Kidney epithelial cell (primary cell): ENCODE data around the gene ZNF182. TPM values are rescaled to one million over a fixed set of nuclear protein-coding genes. Genes with fewer than 3 reads are reported as not detected.
"Not testable (repeated sequence)": the region's sequence is repeated elsewhere in the genome, so short reads cannot be mapped to it uniquely, and the experiment has no call there.

Source experiments
- DNase-seq: peaks from one replicate; pipeline ENCODE4 v3.0.0-alpha.2; 2010; ENCODE audit warnings: low read depth
- H3K27me3 ChIP-seq: 2 replicates; pipeline ENCODE4 v1.6.0; 2011; ENCODE audit warnings: low read length; ENCODE audit not compliant: control insufficient read depth, insufficient read depth
- H3K36me3 ChIP-seq: 2 replicates; pipeline ENCODE4 v1.5.1; 2011; ENCODE audit warnings: low read length; ENCODE audit not compliant: control insufficient read depth, insufficient read depth
- H3K4me3 ChIP-seq: 2 replicates; pipeline ENCODE4 v1.5.1; 2011; ENCODE audit warnings: low read depth, mild to moderate bottlenecking, control low read depth, low read length
- CTCF ChIP-seq: IDR thresholded peaks from 2 replicates; pipeline ENCODE4 v1.5.1; 2011; ENCODE audit warnings: mild to moderate bottlenecking, moderate library complexity, low read length, control low read depth, inconsistent platforms; ENCODE audit not compliant: insufficient read depth, poor library complexity, severe bottlenecking
- total RNA-seq: library from RNA; depleted of rRNA; stranded (reverse); fragments of >200 nt; gene quantifications from 2 replicates; pipeline ENCODE4 v1.2.3, GENCODE V29; 2015

The ZNF182 gene
- total RNA-seq, 1 donor from 2014 or later: 3.3 TPM

DNA sequence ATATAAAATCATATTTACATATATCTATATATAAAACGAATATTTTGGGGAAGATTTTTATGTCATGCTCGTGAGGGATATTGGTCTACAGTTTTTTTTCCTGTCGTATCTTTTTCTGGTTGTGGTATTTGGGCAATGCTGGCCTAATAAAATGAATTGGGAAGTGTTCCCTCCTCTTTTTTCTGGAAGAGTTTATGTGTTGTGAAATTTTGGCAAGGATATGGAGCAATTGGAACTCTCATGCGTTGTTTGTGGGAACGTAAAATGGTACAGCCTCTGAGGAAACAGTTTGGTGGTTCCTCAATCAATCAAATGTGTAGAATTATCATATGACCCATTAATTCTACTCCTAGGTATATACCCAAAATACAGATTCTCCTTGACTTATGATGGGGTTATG is 69.8 kb downstream of the ZNF182 start:
- H3K36me3 ChIP-seq: no peaks in the 10 kb centered on the region
- H3K27me3 ChIP-seq: no peaks in the 10 kb centered on the region
- H3K4me3 ChIP-seq: no peak overlapping the region
- TF ChIP-seq CTCF: no peak
- no peak for DNase-seq

- H3K4me3 ChIP-seq, DNase-seq, H3K27me3 ChIP-seq, H3K36me3 ChIP-seq: not testable (repeated sequence)
Observed at GRCh38 chrX:47931970-47932369, 71.8 kb downstream of the ZNF182 start.

GRCh38 chrX:47927212-47927611 is 76.6 kb downstream of the ZNF182 start:
- H3K27me3 ChIP-seq: no peaks in the 10 kb centered on the region
- TF ChIP-seq CTCF: no peak
- H3K4me3 ChIP-seq: no peak overlapping the region
- H3K36me3 ChIP-seq: no peaks in the 10 kb centered on the region
- DNase-seq: no peak

Other genes starting within 250 kb of the ZNF182 start
- 2.6 and 2.8 TPM in 2 replicates for gene ZNF81, start 167.1 kb downstream of the ZNF182 start, total RNA-seq
- not detected in 2 replicates for gene SPACA5, start 3.0 kb upstream of the ZNF182 start, total RNA-seq
- gene ZNF630, start 67.7 kb upstream of the ZNF182 start, total RNA-seq: 0.75 and 2.8 TPM in 2 replicates
- gene SPACA5B, start 126.6 kb upstream of the ZNF182 start, total RNA-seq: not detected in 2 replicates
- not detected in 2 replicates for gene SSX5, start 192.8 kb upstream of the ZNF182 start, total RNA-seq